ENCODE measurements around the gene NEUROD1. TPM values are rescaled to one million over a fixed set of nuclear protein-coding genes. Genes with fewer than 3 reads are reported as not detected.

The NEUROD1 gene
- 1 to 10 TPM in 1 of 4 donors, under 1 TPM in 1, not detected in 2; 0.48 to 1.8 TPM for total RNA-seq

DNA sequence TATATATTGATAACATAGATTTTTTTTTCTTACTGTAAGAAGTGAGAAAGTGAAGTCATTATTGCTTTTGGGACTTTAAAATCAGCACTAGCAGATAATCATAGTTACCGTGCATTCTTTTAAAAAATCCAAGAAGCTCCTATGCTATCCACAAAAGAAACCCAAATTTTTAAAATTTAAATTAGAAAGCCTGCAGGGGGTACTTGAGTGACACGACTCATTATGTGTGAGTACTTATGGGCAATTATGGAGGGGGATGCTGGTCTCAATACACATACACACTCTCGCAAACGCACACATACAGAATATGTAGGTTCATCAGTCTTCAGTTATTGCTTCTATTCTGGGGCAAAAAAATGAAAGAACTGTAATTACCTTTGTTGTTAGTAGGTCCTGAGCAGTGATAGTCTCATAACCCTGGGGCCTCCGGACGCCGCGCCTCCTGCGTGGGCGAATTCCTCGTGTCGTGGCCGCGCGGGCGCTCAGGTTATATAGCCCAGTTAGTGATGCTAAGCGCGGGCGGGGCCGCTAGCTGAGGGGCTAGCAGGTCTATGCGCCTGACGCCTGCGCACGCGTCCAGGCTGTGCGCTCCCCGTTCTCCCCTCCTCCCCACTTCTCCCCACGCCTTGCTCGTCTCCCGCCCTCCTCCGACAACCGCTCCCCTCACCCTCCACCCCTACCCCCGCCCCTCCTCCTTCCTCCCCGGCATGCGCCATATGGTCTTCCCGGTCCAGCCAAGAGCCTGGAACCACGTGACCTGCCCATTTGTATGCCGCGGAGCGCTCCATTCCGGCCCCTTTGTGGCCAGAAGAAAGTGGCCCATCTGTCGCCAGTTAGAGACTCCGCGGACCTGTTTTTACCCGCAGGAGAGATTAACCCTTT, at the start of gene NEUROD1:
NEUROD1 (minus strand) TSS at position 463 of the 882 bp plus-strand sequence. CDS start 1,657 bp downstream, outside the sequence.
- H3K9me3 ChIP-seq = no peaks in the 10 kb centered on the region
- TF ChIP-seq EP300 (IDR thresholded peaks at IDR 0.05; ENCODE audit: low read depth) = no peak
- TF ChIP-seq POLR2AphosphoS5 (IDR thresholded peaks at IDR 0.05) = no peak
- TF ChIP-seq POLR2A (IDR thresholded peaks at IDR 0.05) = no peak
- TF ChIP-seq, protein P1, sequence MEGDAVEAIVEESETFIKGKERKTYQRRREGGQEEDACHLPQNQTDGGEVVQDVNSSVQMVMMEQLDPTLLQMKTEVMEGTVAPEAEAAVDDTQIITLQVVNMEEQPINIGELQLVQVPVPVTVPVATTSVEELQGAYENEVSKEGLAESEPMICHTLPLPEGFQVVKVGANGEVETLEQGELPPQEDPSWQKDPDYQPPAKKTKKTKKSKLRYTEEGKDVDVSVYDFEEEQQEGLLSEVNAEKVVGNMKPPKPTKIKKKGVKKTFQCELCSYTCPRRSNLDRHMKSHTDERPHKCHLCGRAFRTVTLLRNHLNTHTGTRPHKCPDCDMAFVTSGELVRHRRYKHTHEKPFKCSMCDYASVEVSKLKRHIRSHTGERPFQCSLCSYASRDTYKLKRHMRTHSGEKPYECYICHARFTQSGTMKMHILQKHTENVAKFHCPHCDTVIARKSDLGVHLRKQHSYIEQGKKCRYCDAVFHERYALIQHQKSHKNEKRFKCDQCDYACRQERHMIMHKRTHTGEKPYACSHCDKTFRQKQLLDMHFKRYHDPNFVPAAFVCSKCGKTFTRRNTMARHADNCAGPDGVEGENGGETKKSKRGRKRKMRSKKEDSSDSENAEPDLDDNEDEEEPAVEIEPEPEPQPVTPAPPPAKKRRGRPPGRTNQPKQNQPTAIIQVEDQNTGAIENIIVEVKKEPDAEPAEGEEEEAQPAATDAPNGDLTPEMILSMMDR (IDR thresholded peaks at IDR 0.05) = no peak
- DNase-seq = no peak
- intact Hi-C loops (cut with DNase I; ENCODE audit: low total_unique reads) (no loop called here), in situ Hi-C loops (cut with MboI; ENCODE audit: low pct_ligation_motif_present in 1 of 4, low pct_unique_long_range_greater_than_20kb in 1 of 4, low sequenced_read_pairs in 3 of 4) (no loop called here)
- H3K4me3 ChIP-seq = peak within 1 kb of the TSS in 1 of 4 donors; percentile 19
- peaks cover 96% of the 10 kb centered on the region for H3K27me3 ChIP-seq
- 14 to 15% methylated on average over 9 to 45 of the region's 45 CpGs for WGBS, 2 donors (ENCODE audit: low coverage in 1 of 2)
- no peaks in the 10 kb centered on the region for H3K36me3 ChIP-seq
- H3K27ac ChIP-seq = no peak within 1 kb of the TSS
- peaks cover 6 to 26% (median 11%) of the 10 kb centered on the region in 4 donors for H3K4me1 ChIP-seq

DNA sequence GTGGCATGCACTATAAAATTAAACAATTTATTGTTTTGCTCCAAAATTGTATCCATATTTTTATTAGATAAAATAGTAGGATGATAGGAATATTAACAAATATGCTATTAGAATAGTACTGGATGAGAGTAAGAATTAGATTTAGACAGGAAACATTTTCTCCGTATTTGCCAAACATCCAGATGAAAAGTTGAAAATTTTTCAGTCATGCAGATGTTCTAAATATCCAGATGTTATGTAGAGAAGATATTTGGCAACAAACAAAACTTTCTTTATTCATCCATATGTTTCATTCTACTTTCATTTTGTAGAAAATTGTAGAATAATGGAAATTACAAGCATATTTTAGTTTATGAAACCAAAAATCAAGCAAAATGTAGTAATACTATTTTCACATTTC, 45.2 kb upstream of the NEUROD1 start:
- TF ChIP-seq EP300 (IDR thresholded peaks at IDR 0.05; ENCODE audit: low read depth) = no peak
- no peak for TF ChIP-seq POLR2A (IDR thresholded peaks at IDR 0.05)
- no peak for TF ChIP-seq POLR2AphosphoS5 (IDR thresholded peaks at IDR 0.05)
- TF ChIP-seq, protein P1 (IDR thresholded peaks at IDR 0.05) = no peak
- in situ Hi-C loops (cut with MboI; ENCODE audit: low pct_ligation_motif_present in 1 of 4, low pct_unique_long_range_greater_than_20kb in 1 of 4, low sequenced_read_pairs in 3 of 4) = loop anchor here in 2 of 4 donors (25.0 kb wide), 2 partner anchors 187 to 362 kb away; no protein-coding TSS in a partner anchor

DNA sequence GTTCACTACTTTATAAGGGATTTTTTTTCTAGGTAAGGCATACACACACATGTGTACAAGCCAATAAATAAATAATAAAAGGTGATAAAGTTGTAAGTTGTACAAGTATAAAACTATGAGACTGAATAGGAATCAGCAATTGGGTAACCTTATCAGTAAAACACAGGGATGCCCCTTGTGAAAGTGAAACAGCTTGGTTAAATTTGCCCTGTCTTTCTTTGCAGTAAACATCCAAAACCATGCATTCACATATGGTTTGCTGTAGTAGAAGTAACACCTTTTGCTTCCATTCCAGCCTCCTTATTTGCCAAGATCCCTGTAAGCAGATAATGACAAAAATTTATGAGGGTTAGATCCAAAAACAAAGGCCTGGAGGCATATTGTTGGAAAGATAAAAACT, 44.3 kb upstream of the NEUROD1 start:
- Histone ChIP-seq H3K4me1 (no peaks in the 10 kb centered on the region), H3K27me3 (peaks cover 3% of the 10 kb centered on the region), H3K4me3 (no peak overlapping the region), H3K36me3 (no peaks in the 10 kb centered on the region), H3K27ac (no peak overlapping the region), H3K9me3 (no peaks in the 10 kb centered on the region)
- DNase-seq = no peak
- in situ Hi-C loops (cut with MboI; ENCODE audit: low pct_ligation_motif_present in 1 of 4, low pct_unique_long_range_greater_than_20kb in 1 of 4, low sequenced_read_pairs in 3 of 4) (loop anchor here (25.0 kb wide), 5 partner anchors 188 to 1612 kb away; partner anchors contain the start of gene ITGA4 (in 1 of the 4)), intact Hi-C loops (cut with DNase I; ENCODE audit: low total_unique reads) (no loop called here)
- TF ChIP-seq EP300 (IDR thresholded peaks at IDR 0.05; ENCODE audit: low read depth) = no peak
- TF ChIP-seq, protein P1 (IDR thresholded peaks at IDR 0.05) = no peak
- TF ChIP-seq POLR2AphosphoS5 (IDR thresholded peaks at IDR 0.05) = no peak
- TF ChIP-seq POLR2A (IDR thresholded peaks at IDR 0.05) = no peak

More for the DNA sequence above, 45.2 kb upstream of the NEUROD1 start:
- Histone ChIP-seq H3K9me3 (no peaks in the 10 kb centered on the region), H3K4me1 (no peaks in the 10 kb centered on the region), H3K4me3 (no peak overlapping the region), H3K36me3 (no peaks in the 10 kb centered on the region), H3K27me3 (peaks cover 3% of the 10 kb centered on the region), H3K27ac (no peak overlapping the region)
- 82 to 90% methylated on average over 1 of the region's 1 CpG for WGBS, 2 donors (ENCODE audit: low coverage in 1 of 2)
- intact Hi-C loops (cut with DNase I; ENCODE audit: low total_unique reads) = no loop called here
- DNase-seq = no peak

DNA sequence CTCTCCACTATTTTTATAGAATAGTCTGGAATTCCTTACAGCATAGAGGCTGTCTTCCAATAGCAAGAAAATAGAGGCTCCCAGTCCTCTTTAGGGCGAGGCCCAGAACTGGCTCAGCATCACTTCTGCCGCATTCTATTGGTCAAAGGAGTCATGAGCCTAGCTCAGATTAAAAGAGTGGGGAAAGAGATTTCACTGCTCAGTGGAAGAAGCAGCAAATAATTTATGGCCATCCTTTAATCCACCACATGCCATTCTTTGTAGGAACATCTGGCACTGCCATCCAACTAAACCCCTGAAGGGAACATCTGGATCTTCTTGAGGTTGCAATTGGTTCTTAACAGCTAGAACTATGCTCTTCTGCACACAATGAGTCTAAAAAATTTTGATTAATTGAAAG, 43.4 kb upstream of the NEUROD1 start:
- no peaks in the 10 kb centered on the region for H3K9me3 ChIP-seq
- H3K4me3 ChIP-seq = no peak overlapping the region
- no peaks in the 10 kb centered on the region for H3K36me3 ChIP-seq
- H3K4me1 ChIP-seq = no peaks in the 10 kb centered on the region
- in situ Hi-C loops (cut with MboI; ENCODE audit: low pct_ligation_motif_present in 1 of 4, low pct_unique_long_range_greater_than_20kb in 1 of 4, low sequenced_read_pairs in 3 of 4) = loop anchor here (25.0 kb wide), 3 partner anchors 261 to 1611 kb away; partner anchors contain the start of gene ITGA4 (in 1 of the 4)
- no peak for TF ChIP-seq EP300 (IDR thresholded peaks at IDR 0.05; ENCODE audit: low read depth)
- TF ChIP-seq, protein P1 (IDR thresholded peaks at IDR 0.05) = no peak
- TF ChIP-seq POLR2A (IDR thresholded peaks at IDR 0.05) = no peak
- TF ChIP-seq POLR2AphosphoS5 (IDR thresholded peaks at IDR 0.05) = no peak
- H3K27me3 ChIP-seq = peaks cover 3% of the 10 kb centered on the region
- intact Hi-C loops (cut with DNase I; ENCODE audit: low total_unique reads) = no loop called here
- WGBS, 2 donors (ENCODE audit: low coverage in 1 of 2) = 42 to 100% methylated on average over 1 to 2 of the region's 2 CpGs
- no peak for DNase-seq
- no peak overlapping the region for H3K27ac ChIP-seq
